HG02943 (cell line): ENCODE measurements around the gene DYDC1.
"Not testable (repeated sequence)": the region's sequence is repeated elsewhere in the genome, so short reads cannot be mapped to it uniquely, and the experiment has no call there.

Experiments
- ATAC-seq: cut with Tn5 transposase; IDR thresholded peaks from one replicate; pipeline ENCODE4 v1.9.1; 2021; ENCODE audit warnings: mild to moderate bottlenecking, low read depth, moderate library complexity; ENCODE audit not compliant: unreplicated experiment

The DYDC1 gene

GRCh38 chr10:80344912-80345311 is 11.6 kb downstream of the DYDC1 start:
- no peak for ATAC-seq

- no peak for ATAC-seq
Measured at GRCh38 chr10:80344276-80344675, 12.3 kb downstream of the DYDC1 start.

- ATAC-seq, result no peak
Measured at GRCh38 chr10:80333983-80334382, 22.6 kb downstream of the DYDC1 start.

GRCh38 chr10:80324891-80325364 is 31.6 kb downstream of the DYDC1 start:
- ATAC-seq, result no peak

GRCh38 chr10:80324086-80324485 is 32.5 kb downstream of the DYDC1 start:
- no peak for ATAC-seq

- no peak for ATAC-seq
Measured at GRCh38 chr10:80323311-80323710, 33.2 kb downstream of the DYDC1 start.

- ATAC-seq, result no peak
Measured at GRCh38 chr10:80322711-80323110, 33.8 kb downstream of the DYDC1 start.

GRCh38 chr10:80322158-80322557 is 34.4 kb downstream of the DYDC1 start:
- ATAC-seq, result no peak

- no peak for ATAC-seq
Measured at GRCh38 chr10:80321183-80321582, 35.4 kb downstream of the DYDC1 start.

- ATAC-seq, result no peak
Measured at GRCh38 chr10:80320377-80320776, 36.2 kb downstream of the DYDC1 start.

GRCh38 chr10:80319725-80320290 is 36.7 kb downstream of the DYDC1 start:
- ATAC-seq, result no peak

- ATAC-seq, result no peak
Measured at GRCh38 chr10:80319318-80319717, 37.2 kb downstream of the DYDC1 start.

GRCh38 chr10:80318742-80319141 is 37.8 kb downstream of the DYDC1 start:
- ATAC-seq, result no peak

- ATAC-seq, result no peak
Measured at GRCh38 chr10:80315391-80315790, 41.2 kb downstream of the DYDC1 start.

GRCh38 chr10:80313523-80313922 is 43.0 kb downstream of the DYDC1 start:
- no peak for ATAC-seq

- ATAC-seq, result not testable (repeated sequence)
Measured at GRCh38 chr10:80305989-80306388, 50.6 kb downstream of the DYDC1 start.

- no peak for ATAC-seq
Measured at GRCh38 chr10:80296942-80297341, 59.6 kb downstream of the DYDC1 start.

- no peak for ATAC-seq
Measured at GRCh38 chr10:80292607-80293239, 63.8 kb downstream of the DYDC1 start.

- no peak for ATAC-seq
Measured at GRCh38 chr10:80290474-80291220, 65.9 kb downstream of the DYDC1 start.

GRCh38 chr10:80289451-80290287 is 66.9 kb downstream of the DYDC1 start, which contains the start of gene MAT1A:
MAT1A (minus strand) TSS chr10:80289658; CDS start chr10:80289423, 235 bp downstream.
- ATAC-seq, result no peak

- ATAC-seq, result no peak
Measured at GRCh38 chr10:80288849-80289248, 67.7 kb downstream of the DYDC1 start.
